ELR (cell line): ENCODE measurements around the gene LCAT.
"Not testable (repeated sequence)": the region's sequence is repeated elsewhere in the genome, so short reads cannot be mapped to it uniquely, and the experiment has no call there.

Source experiments
- DNase-seq: peaks from one replicate; pipeline ENCODE4 v3.0.0-alpha.2; 2015; ENCODE audit warnings: low read depth

The LCAT gene

GRCh38 chr16:67946966-67947558 is 3.1 kb upstream of the LCAT start:
- DNase-seq, result no peak

GRCh38 chr16:67946128-67946569 is 2.2 kb upstream of the LCAT start:
- DNase-seq, result no peak

- no peak for DNase-seq
Observed at GRCh38 chr16:67945392-67945933, 1.5 kb upstream of the LCAT start.

- DNase-seq, result no peak
Observed at GRCh38 chr16:67944690-67945391, 921 bp upstream of the LCAT start.

GRCh38 chr16:67943256-67943618 is 683 bp downstream of the LCAT start:
- DNase-seq, result no peak

DNA sequence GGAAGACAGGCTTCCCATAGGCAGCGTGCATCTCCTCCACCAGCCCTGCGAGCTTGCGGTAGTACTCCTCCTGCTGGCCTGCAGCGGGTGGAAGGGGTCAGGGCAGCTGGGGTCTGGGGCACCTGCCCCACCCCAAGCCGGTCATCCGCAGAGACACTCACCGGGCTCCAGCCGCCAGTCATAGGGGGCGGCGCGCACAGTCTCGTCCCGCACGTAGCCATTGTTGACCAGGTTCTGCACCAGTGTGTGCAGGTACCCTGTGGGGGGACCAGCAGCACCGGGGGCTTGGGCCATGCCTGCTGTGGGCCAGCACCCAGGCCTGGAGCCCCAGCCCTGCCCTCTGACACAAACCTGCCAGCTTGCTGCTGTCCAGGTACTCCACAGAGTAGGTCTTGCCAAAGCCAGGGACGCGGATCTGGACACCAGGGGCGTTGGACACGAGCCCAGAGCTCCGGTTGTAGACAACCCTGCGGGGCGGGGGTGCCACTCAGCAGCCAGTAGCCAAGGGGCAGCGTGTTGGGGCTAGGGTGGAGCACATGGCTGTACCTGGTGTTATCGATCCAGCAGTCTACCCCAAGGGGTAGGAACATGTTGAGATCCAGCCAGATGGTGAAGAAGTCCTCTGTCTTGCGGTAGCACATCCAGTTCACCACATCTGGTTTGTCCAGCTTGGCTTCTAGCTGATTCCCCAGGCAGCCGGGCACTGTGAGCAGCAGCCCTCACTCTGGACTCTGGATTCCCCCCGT is 1.2 kb downstream of the LCAT start:
- DNase-seq, result no peak

DNA sequence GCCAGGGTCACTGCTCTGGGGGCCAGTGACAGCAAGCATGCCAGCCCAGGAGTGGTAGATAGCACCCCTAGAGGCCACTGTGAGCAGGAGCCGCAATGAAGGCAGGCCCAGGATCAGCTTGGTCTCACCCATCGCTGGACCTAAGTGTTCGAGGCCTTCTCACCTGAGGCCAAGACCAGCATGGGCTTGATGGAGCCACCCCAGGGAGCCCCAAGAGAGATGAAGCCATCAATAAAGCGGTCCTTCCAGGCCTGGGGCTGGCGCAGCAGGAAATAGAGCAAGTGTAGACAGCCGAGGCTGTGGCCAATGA is 1.8 kb downstream of the LCAT start:
- DNase-seq, result peak; percentile 65

- DNase-seq, result no peak
Observed at GRCh38 chr16:67941469-67942199, 2.3 kb downstream of the LCAT start.

DNA sequence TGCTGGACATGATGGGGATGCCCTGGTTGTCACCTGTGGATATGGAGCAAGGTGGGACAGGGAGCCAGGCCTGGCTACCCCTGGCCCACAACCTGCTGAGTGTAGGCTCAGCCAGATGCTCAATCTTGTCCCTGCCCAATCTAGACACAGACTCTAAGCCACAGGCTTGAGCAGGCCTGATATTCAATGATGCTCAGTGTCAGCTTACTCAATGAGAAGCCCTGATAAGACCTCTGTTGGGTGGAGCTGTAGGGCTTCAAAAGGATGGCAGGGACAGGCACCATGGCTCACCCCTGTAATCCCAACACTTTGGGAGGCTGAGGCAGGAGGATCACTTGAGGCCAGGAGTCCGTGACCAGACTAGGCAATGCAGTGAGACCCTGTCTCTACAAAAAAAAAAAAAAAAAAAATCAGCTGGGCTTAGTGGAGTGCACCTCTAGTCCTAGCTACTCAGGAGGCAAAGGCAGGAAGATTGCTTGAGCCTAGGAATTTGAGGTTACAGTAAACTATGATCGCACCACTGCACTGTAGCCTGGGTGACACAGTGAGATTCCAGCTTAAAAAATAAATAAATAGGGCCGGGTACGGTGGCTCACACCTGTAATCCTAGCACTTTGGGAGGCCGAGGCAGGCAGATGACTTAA is 3.4 kb downstream of the LCAT start:
- no peak for DNase-seq

DNA sequence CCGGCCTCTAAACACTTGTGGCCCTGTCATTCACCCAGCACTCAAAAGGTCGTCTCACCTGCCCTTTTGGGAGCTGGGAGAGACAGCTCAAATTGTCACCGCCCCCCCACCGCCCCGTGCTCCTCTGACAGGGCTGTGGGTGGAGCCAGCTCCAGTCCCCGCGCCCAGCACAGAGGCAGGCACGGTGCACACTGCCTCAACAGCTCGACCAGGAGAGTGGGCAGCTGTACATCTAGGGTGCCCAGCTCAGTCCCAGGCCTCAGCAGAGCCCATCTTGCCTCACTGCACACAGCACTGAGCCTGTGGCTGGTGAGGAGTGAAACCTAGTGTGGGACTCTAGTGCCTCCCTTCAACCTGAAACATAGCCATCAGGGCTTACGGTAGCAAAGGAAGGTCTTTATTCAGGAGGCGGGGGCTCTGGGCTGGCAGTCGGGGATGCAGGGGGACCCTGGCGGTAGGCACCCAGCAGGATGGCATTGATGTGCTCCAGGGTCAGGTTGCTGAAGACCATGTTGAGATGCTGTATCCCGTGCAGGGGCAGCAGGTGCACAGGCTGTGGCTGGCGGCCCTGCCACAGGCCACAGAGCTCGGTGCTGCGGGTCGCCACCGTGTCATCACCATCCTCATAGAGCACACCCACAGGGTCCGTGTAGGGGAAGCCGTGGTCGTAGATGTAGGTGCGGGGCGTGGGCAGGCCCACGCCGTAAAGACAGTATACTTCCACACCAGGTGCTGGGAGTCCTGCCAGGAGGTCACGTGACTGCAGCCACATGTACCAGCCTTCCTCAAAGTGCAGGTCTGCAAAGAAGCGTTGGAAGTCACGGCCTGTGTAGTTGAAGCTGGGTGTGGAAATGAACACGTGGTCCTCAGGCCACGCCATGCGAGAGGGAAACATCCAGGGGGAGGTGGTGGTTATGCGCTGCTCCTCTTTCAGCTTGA is 4.1 kb downstream of the LCAT start:
- no peak for DNase-seq

DNA sequence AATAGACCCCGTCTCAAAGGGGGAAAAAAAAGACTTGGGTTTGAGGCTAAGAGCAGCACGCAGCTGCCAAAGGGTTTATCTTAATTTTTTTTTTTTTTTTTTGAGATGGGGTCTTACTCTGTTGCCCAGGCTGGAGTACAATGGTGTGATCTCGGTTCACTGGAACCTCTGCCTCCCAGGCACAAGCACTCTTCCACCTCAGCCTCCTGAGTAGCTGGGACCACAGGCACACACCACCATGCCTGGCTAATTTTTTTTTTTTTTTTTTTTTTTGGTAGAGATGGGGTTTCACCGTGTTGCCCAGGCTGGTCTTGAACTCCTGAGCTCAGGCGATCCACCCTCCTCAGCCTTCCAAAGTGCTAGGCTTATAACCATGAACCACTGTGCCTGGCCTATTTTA is 6.2 kb downstream of the LCAT start:
- not testable (repeated sequence) for DNase-seq

- DNase-seq, result peak; percentile 84
Observed at GRCh38 chr16:67936880-67937605, 6.9 kb downstream of the LCAT start.

GRCh38 chr16:67936124-67936879 is 7.6 kb downstream of the LCAT start, which contains the start of gene PSMB10:
PSMB10 (minus strand) TSS chr16:67936850; CDS start chr16:67936749, 101 bp downstream.
- peak; percentile 53 for DNase-seq

- peak; percentile 98 for DNase-seq
Observed at GRCh38 chr16:67935402-67936123, 8.4 kb downstream of the LCAT start.

DNA sequence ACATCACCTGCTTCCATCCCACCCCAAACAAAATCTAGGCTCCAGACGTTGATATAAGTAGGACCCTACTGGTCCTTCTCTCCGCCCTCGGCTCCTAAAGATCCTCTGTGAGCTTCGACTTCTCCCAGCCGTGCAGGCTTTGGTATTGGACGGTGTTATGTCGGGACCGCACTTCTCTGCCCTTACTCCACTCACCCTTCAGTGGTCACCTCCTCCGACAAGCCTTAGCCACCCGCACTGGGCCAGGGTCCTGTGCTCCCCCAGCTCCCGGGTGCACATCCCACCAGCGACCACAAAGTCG is 8.9 kb downstream of the LCAT start:
- DNase-seq, result no peak

- no peak for DNase-seq
Observed at GRCh38 chr16:67934306-67935100, 9.4 kb downstream of the LCAT start.

- no peak for DNase-seq
Observed at GRCh38 chr16:67933805-67934204, 10.1 kb downstream of the LCAT start.

DNA sequence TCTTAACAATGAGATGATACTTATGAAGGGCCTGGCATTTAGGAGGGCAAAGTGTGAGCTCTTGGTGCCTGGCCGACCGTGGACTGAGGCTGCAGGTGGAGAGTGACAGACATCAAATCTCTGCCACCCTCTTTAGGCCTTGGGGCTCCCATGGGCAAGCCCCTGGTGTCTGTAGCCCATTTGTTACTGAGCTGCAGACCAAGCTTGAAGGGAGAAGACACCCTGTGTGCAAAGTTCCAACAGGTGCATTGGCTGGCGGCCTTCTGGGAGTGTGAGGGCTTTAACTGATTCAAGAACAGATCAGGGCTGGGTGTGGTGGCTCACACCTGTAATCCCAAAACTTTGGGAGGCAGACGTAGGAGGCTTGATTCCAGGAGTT is 11.5 kb downstream of the LCAT start:
- no peak for DNase-seq
